Cardiac muscle cell (in vitro differentiated cells and primary cell): ENCODE results near the gene CARS2. TPM values are rescaled to one million over a fixed set of nuclear protein-coding genes. Genes with fewer than 3 reads are reported as not detected.

ENCODE experiments used
- DNase-seq, 2 donors: peaks; one replicate each; pipeline versions ENCODE4 v3.0.0 to v3.0.0-alpha.2; 2010 to 2017; ENCODE audit warnings: low read depth in 1 of 2, low spot score in 1 of 2
- H3K27ac ChIP-seq: fragments of 200-600 bp; sonication (generic); 2 replicates; pipeline ENCODE4 v1.5.1; 2016
- H3K27me3 ChIP-seq: fragments of 200-600 bp; sonication (generic); 2 replicates; pipeline ENCODE4 v1.6.0; 2016; ENCODE audit warnings: control low read depth
- H3K36me3 ChIP-seq: fragments of 200-600 bp; sonication (generic); 2 replicates; pipeline ENCODE4 v1.5.1; 2016; ENCODE audit warnings: control low read depth
- H3K4me1 ChIP-seq: fragments of 200-600 bp; sonication (generic); 2 replicates; pipeline ENCODE4 v1.8.1; 2017; ENCODE audit warnings: low read depth, mild to moderate bottlenecking, mixed run types
- H3K4me3 ChIP-seq: fragments of 200-600 bp; sonication (generic); 2 replicates; pipeline ENCODE4 v1.5.1; 2016; ENCODE audit warnings: mild to moderate bottlenecking
- H3K9me3 ChIP-seq: fragments of 200-600 bp; sonication (generic); 2 replicates; pipeline ENCODE4 v1.5.1; 2017; ENCODE audit warnings: low read depth, mild to moderate bottlenecking, control low read depth
- CTCF ChIP-seq: IDR thresholded peaks from 2 replicates; pipeline ENCODE4 v1.5.1; 2012; ENCODE audit warnings: low read depth, mild to moderate bottlenecking, low read length
- polyA plus RNA-seq: library from polyadenylated mRNA; unstranded; fragments of >200 nt; fragmentation: Nextera tagmentation; extraction: Ambion mirVana; gene quantifications from 2 replicates; pipeline ENCODE4 v1.2.1, GENCODE V29; 2016
- total RNA-seq: library from RNA; depleted of rRNA; stranded (reverse); fragments of >200 nt; gene quantifications from 2 replicates; pipeline ENCODE4 v1.2.3, GENCODE V29; 2016

The CARS2 gene
- total RNA-seq: 58.2 and 93.5 TPM in 2 replicates
- 61.7 and 94.6 TPM in 2 replicates for polyA plus RNA-seq

- DNase-seq: peak; percentile 96 to 99
- no peaks in the 10 kb centered on the region for H3K9me3 ChIP-seq
- TF ChIP-seq CTCF: no peak
- H3K36me3 ChIP-seq: no peaks in the 10 kb centered on the region
- peak within 1 kb of the TSS; percentile 71 for H3K4me3 ChIP-seq
- peaks cover 9% of the 10 kb centered on the region for H3K4me1 ChIP-seq
- H3K27ac ChIP-seq: peak within 1 kb of the TSS; percentile 91
- no peaks in the 10 kb centered on the region for H3K27me3 ChIP-seq
Measured at GRCh38 chr13:110705826-110706569, at the start of gene CARS2. TSS of gene CARS2 (minus strand) at chr13:110706116. CDS start at chr13:110706093, 23 bp downstream.

- Histone ChIP-seq H3K36me3 (no peaks in the 10 kb centered on the region), H3K4me3 (no peak overlapping the region), H3K27me3 (no peaks in the 10 kb centered on the region), H3K9me3 (no peaks in the 10 kb centered on the region), H3K27ac (no peak overlapping the region), H3K4me1 (peaks cover 6% of the 10 kb centered on the region)
- DNase-seq: no peak
- TF ChIP-seq CTCF: no peak
Measured at GRCh38 chr13:110748271-110748670, 42.4 kb upstream of the CARS2 start.

GRCh38 chr13:110746438-110746837 is 40.5 kb upstream of the CARS2 start:
- Histone ChIP-seq H3K36me3 (no peaks in the 10 kb centered on the region), H3K4me1 (peaks cover 6% of the 10 kb centered on the region), H3K4me3 (no peak overlapping the region), H3K27me3 (no peaks in the 10 kb centered on the region), H3K9me3 (no peaks in the 10 kb centered on the region), H3K27ac (no peak overlapping the region)
- no peak for TF ChIP-seq CTCF
- DNase-seq: no peak

GRCh38 chr13:110743687-110744086 is 37.8 kb upstream of the CARS2 start:
- DNase-seq: no peak
- Histone ChIP-seq H3K4me3 (no peak overlapping the region), H3K27me3 (no peaks in the 10 kb centered on the region), H3K4me1 (peaks cover 6% of the 10 kb centered on the region), H3K27ac (no peak overlapping the region), H3K36me3 (no peaks in the 10 kb centered on the region), H3K9me3 (no peaks in the 10 kb centered on the region)
- no peak for TF ChIP-seq CTCF

- no peak for TF ChIP-seq CTCF
- H3K27me3 ChIP-seq: no peaks in the 10 kb centered on the region
- no peak overlapping the region for H3K27ac ChIP-seq
- no peaks in the 10 kb centered on the region for H3K9me3 ChIP-seq
- H3K4me3 ChIP-seq: no peak overlapping the region
- H3K36me3 ChIP-seq: no peaks in the 10 kb centered on the region
- no peak for DNase-seq
- H3K4me1 ChIP-seq: no peaks in the 10 kb centered on the region
Measured at GRCh38 chr13:110737555-110737954, 31.6 kb upstream of the CARS2 start.
